Esophagus squamous epithelium (tissue), 5 donors: ENCODE results near the gene DCPS. TPM values are rescaled to one million over a fixed set of nuclear protein-coding genes. Genes with fewer than 3 reads are reported as not detected.
"Not testable (repeated sequence)": the region's sequence is repeated elsewhere in the genome, so short reads cannot be mapped to it uniquely, and the experiment has no call there.

Experiments
- DNase-seq: peaks from one replicate; lab custom pipeline; 2025; lab: John Stamatoyannopoulos, UW
- H3K27ac ChIP-seq, 4 donors: fragments of 200-600 bp; sonication (generic); one replicate each; pipeline ENCODE4 v1.5.1; 2016 to 2019; ENCODE audit warnings: mild to moderate bottlenecking in 1 of 4
- H3K27me3 ChIP-seq, 4 donors: fragments of 200-600 bp; sonication (generic); 1 replicate in 3 of 4; 2 replicates in 1 of 4; pipeline versions ENCODE4 v1.5.1 to v1.6.0; 2017 to 2021; ENCODE audit warnings: antibody characterized with exemption in 1 of 4
- H3K36me3 ChIP-seq, 3 donors: fragments of 200-600 bp; sonication (generic); one replicate each; pipeline ENCODE4 v1.5.1; 2016 to 2019
- H3K4me1 ChIP-seq, 3 donors: fragments of 200-600 bp; sonication (generic); one replicate each; pipeline ENCODE4 v1.5.1; 2017 to 2019
- H3K4me3 ChIP-seq, 4 donors: fragments of 200-600 bp; sonication (generic); 1 replicate in 3 of 4; 2 replicates in 1 of 4; pipeline ENCODE4 v1.5.1; 2016 to 2019; ENCODE audit warnings: mild to moderate bottlenecking in 2 of 4, moderate library complexity in 1 of 4
- H3K9me3 ChIP-seq, 3 donors: fragments of 200-600 bp; sonication (generic); one replicate each; pipeline ENCODE4 v1.5.1; 2016 to 2019
- POLR2A ChIP-seq, 4 donors: fragments of 450-650 bp; IDR thresholded peaks; one replicate each; pipeline ENCODE4 v1.6.1; 2017; ENCODE audit warnings: antibody characterized with exemption in 4 of 4, mild to moderate bottlenecking in 4 of 4, moderate library complexity in 3 of 4
- WGBS, 2 donors: methylation state at CpG; one replicate each; pipeline ENCODE4 v1.1.5; 2018; 5-methylcytosine and 5-hydroxymethylcytosine counted together
- intact Hi-C: fragments of 100-400 bp; cut with DNase I; formaldehyde crosslinking; loops from one replicate; pipeline ENCODE4 v1.15.0; 2022
- total RNA-seq, 4 donors: library from RNA; depleted of rRNA; stranded (reverse); fragments of >200 nt; gene quantifications; one replicate each; pipeline ENCODE4 v1.1.0, GENCODE V29; 2016
- TF ChIP-seq, protein P1 (sequence below), 6 experiments: fragments of 450-650 bp in 4 of 6; fragments of 200-600 bp in 2 of 6; sonication (generic) in 2 of 6; IDR thresholded peaks; one replicate each; pipeline ENCODE4 v1.5.1; 2016 to 2019; ENCODE audit warnings: antibody characterized with exemption in 6 of 6, mild to moderate bottlenecking in 4 of 6, moderate library complexity in 4 of 6
- donor health status: DM: yes; HTN: yes; CAD: no.

The DCPS gene, protein sequence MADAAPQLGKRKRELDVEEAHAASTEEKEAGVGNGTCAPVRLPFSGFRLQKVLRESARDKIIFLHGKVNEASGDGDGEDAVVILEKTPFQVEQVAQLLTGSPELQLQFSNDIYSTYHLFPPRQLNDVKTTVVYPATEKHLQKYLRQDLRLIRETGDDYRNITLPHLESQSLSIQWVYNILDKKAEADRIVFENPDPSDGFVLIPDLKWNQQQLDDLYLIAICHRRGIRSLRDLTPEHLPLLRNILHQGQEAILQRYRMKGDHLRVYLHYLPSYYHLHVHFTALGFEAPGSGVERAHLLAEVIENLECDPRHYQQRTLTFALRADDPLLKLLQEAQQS
- 10 to 100 TPM; 12.0 to 25.7 (median 14.9) TPM for total RNA-seq

DNA sequence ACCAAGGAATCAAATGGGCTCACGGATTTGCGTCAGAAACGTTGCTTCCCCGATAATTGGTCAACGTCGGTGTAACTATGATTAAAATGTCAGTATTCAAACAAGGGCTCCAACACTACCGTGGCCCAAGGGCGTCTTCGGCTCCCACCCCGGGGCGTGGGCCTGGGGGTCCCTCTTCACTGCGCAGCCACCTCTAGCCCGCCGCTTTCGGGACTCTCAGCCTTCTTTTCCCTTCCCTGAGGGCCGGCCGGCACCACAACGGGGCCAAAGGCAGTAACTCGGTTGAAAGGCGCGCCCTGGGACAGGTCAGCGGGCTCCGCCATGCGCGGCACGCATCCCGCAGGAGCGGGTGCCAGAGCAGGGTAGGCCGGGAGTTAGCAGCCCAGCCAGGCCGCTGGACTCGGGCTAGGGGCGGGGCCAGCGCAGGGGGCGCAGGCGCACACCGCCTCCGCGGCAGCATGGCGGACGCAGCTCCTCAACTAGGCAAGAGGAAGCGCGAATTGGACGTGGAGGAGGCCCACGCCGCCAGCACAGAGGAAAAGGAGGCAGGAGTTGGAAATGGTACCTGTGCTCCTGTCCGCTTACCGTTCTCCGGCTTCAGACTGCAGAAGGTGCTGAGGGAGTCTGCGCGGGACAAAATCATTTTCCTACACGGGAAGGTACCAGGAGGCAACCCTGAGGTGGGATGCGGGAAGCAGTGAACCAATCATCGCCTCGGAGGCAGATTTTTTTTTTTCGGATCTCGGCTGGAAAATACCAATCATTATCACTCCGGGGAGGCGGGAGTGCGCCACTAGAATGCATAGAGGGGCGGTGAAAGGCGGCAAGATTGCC, at the start of gene DCPS:
TSS of gene DCPS (plus strand) at position 438 of the 834 bp plus-strand sequence. CDS start at position 459, 21 bp downstream.
- Histone ChIP-seq H3K27me3 (no peaks in the 10 kb centered on the region), H3K9me3 (no peaks in the 10 kb centered on the region), H3K4me3 (peak within 1 kb of the TSS; percentile 63 to 83 (median 68)), H3K36me3 (peaks cover 0 to 46% (median 0%) of the 10 kb centered on the region in 3 donors), H3K27ac (peak within 1 kb of the TSS; percentile 90 to 94 (median 92)), H3K4me1 (peaks cover 4 to 30% (median 13%) of the 10 kb centered on the region in 3 donors)
- intact Hi-C loops: no loop called here
- DNase-seq: peak; percentile 18
- TF ChIP-seq, protein P1, sequence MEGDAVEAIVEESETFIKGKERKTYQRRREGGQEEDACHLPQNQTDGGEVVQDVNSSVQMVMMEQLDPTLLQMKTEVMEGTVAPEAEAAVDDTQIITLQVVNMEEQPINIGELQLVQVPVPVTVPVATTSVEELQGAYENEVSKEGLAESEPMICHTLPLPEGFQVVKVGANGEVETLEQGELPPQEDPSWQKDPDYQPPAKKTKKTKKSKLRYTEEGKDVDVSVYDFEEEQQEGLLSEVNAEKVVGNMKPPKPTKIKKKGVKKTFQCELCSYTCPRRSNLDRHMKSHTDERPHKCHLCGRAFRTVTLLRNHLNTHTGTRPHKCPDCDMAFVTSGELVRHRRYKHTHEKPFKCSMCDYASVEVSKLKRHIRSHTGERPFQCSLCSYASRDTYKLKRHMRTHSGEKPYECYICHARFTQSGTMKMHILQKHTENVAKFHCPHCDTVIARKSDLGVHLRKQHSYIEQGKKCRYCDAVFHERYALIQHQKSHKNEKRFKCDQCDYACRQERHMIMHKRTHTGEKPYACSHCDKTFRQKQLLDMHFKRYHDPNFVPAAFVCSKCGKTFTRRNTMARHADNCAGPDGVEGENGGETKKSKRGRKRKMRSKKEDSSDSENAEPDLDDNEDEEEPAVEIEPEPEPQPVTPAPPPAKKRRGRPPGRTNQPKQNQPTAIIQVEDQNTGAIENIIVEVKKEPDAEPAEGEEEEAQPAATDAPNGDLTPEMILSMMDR (IDR thresholded peaks at IDR 0.05): peak in 1 of 6 experiments; percentile 26
- TF ChIP-seq POLR2A (IDR thresholded peaks at IDR 0.05): peak in 3 of 4 donors; percentile 33 to 74 (median 72)
- WGBS, 2 donors: 2% methylated on average over 22 to 31 of the region's 61 CpGs

DNA sequence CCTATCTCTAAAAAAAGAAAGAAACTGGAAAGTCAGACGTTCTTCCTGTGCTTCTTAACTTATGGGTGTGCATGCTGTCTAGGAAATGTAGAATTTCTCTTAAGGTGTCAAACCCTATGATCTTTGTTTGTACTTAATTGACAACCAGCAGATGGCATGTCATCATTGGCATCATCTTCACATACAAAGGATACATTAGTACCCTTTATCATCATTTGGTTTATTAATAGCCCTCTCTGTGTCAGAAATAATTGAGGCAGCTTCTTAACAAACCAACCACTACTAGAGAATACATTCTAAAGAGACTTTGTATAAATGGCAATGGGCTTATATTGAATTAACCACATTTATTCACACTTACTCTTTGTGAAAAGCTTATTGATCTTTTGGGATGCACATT, 49.0 kb upstream of the DCPS start:
- Histone ChIP-seq H3K27me3 (no peaks in the 10 kb centered on the region), H3K4me1 (peaks cover 0 to 3% (median 0%) of the 10 kb centered on the region in 3 donors), H3K36me3 (peaks cover 0 to 67% (median 0%) of the 10 kb centered on the region in 3 donors), H3K27ac (no peak overlapping the region), H3K9me3 (no peaks in the 10 kb centered on the region), H3K4me3 (no peak overlapping the region)
- intact Hi-C loops: no loop called here
- no peak for TF ChIP-seq POLR2A (IDR thresholded peaks at IDR 0.05)
- TF ChIP-seq, protein P1 (IDR thresholded peaks at IDR 0.05): no peak
- DNase-seq: no peak
- WGBS, 2 donors: 57 to 73% methylated on average over 1 of the region's 1 CpG

DNA sequence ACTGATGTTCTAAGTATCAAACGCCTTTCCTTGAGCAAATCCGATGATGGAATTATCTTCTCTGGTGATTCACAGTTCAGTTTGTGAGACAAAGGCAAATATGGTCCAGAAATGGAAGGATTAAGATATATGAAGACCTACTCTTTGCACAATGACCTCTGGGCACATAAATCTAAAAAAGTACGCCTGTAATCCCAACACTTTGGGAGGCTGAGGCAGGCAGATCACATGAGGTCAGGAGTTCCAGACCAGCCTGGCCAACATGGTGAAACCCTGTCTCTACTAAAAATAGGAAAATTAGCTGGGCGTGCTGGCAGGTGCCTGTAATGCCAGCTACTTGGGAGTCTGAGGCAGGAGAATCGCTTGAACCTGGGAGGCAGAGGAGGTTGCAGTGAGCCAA, 48.4 kb upstream of the DCPS start:
- H3K9me3 ChIP-seq, DNase-seq, H3K27me3 ChIP-seq, H3K4me3 ChIP-seq, H3K4me1 ChIP-seq, H3K27ac ChIP-seq, intact Hi-C loops: not testable (repeated sequence)
- peaks cover 0 to 67% (median 0%) of the 10 kb centered on the region in 3 donors for H3K36me3 ChIP-seq
- 79 to 92% methylated on average over 4 to 5 of the region's 5 CpGs for WGBS, 2 donors

DNA sequence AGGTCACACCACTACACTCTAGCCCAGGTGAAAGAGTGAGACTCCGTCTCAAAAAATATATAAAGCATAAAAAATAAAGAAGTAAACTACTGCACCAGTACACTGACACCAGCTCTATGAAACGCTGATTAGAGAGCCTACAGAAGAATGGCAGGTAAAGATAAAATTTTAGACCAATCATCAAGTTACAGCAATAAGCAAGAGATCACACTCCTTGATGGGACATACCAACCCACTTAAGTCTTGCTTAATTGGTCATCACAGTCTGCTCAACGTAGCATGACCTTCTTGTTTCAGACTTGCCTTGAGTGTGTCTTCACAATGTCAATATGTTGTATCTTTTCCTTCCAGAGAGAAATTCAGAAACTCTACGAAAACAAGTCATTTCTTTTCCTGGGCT, 47.6 kb upstream of the DCPS start:
- Histone ChIP-seq H3K4me1 (peaks cover 0 to 3% (median 0%) of the 10 kb centered on the region in 3 donors), H3K36me3 (peaks cover 0 to 68% (median 0%) of the 10 kb centered on the region in 3 donors), H3K27me3 (no peaks in the 10 kb centered on the region), H3K27ac (no peak overlapping the region), H3K9me3 (no peaks in the 10 kb centered on the region), H3K4me3 (no peak overlapping the region)
- TF ChIP-seq, protein P1 (IDR thresholded peaks at IDR 0.05): no peak
- TF ChIP-seq POLR2A (IDR thresholded peaks at IDR 0.05): no peak
- DNase-seq: no peak
- 89 to 90% methylated on average over 4 of the region's 4 CpGs for WGBS, 2 donors
- intact Hi-C loops: no loop called here

DNA sequence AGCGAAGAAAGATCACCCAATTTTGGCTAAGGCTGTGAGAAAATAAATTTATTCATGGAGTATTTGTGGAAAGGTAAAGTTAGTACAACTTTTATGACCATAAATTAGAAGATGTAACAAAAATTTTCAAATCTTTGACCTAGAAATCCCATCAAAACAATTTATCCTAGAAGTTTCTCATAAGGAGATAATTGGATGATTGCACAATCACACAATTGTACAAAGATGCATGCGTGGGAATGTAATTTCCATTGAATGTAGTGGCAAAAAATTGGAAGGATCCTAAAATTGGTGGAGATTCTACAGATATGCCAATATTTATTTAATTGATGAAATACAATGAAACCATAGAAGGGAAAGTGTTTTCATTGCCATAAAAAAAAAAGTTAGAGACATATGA, 46.7 kb upstream of the DCPS start:
- Histone ChIP-seq H3K4me1 (peaks cover 0 to 3% (median 0%) of the 10 kb centered on the region in 3 donors), H3K4me3 (no peak overlapping the region), H3K9me3 (no peaks in the 10 kb centered on the region), H3K27me3 (no peaks in the 10 kb centered on the region), H3K36me3 (peaks cover 0 to 68% (median 0%) of the 10 kb centered on the region in 3 donors), H3K27ac (no peak overlapping the region)
- 80% methylated on average over 2 of the region's 2 CpGs for WGBS, 2 donors
- intact Hi-C loops: no loop called here
- DNase-seq: no peak
- TF ChIP-seq, protein P1 (IDR thresholded peaks at IDR 0.05): no peak
- no peak for TF ChIP-seq POLR2A (IDR thresholded peaks at IDR 0.05)
